HT1080 (cell line): ENCODE measurements around the gene CEP162. TPM values are rescaled to one million over a fixed set of nuclear protein-coding genes. Genes with fewer than 3 reads are reported as not detected.
"Not testable (repeated sequence)": the region's sequence is repeated elsewhere in the genome, so short reads cannot be mapped to it uniquely, and the experiment has no call there.

Experiments
- DNase-seq: peaks from one replicate; pipeline ENCODE4 v3.0.0-alpha.2; 2015; ENCODE audit warnings: low read depth
- total RNA-seq: library from RNA; depleted of rRNA; stranded (reverse); fragments of >200 nt; shearing (Covaris generic); gene quantifications from 2 replicates; pipeline ENCODE4 v1.2.3, GENCODE V29; 2014

Gene CEP162
- total RNA-seq, 1 experiment from 2014 or later, result 2.4 TPM

DNA sequence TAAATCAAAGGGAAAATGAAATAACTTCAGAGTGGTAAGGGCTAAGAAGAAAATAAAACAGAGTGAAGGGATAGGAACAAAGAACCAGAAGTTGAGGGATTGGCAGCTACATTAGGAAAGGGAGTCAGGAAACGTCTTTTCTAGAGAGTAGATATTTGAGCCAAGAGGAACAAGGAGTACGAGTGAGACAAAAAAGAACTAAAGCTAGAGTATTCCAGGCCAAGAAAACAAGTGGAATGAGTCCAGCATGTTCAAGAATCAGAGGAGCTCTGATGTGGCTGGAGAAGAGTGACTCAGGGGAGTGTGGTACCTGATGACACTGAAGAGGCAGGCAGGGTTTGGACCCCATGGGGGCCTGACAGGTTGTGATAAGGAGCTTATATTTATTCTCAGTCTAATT lies 66.3 kb downstream of the CEP162 start:
- DNase-seq, result no peak

DNA sequence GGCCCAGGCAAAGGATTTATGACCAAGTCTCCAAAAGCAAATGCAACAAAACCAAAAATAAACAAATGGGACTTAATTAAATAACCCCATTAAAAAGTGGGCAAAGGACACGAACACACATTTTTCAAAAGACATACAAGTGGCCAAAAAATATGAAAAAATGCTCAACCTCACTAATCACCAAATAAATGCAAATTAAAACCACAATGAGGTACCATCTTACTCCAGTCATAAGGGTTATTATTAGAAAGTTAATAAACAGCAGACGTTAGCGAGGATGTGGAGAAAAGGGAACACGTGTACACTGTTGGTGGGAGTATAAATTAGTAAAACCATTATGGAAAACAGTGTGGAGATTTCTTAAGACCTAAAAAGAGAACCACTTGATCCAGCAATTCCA lies 71.1 kb downstream of the CEP162 start:
- DNase-seq, result no peak

DNA sequence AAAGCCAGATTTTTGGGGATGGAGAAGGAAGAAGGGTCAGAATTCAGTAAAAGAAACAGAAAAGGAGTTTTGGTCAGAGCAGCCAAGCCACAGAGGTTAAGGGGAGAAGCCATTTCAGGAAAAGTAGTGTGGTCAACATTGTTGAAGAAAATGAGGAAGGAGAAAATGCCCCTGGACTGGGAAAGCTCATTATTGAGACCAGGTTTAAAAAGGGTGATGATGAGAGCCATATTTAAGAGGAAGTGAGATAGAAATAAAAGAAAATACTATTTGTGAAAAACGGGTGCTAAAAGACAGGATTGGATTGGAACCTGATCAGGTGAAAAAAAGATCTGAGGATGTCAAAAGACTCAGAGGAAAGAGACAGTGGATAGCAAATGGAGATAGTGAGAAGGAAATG lies 75.8 kb downstream of the CEP162 start:
- no peak for DNase-seq

DNA sequence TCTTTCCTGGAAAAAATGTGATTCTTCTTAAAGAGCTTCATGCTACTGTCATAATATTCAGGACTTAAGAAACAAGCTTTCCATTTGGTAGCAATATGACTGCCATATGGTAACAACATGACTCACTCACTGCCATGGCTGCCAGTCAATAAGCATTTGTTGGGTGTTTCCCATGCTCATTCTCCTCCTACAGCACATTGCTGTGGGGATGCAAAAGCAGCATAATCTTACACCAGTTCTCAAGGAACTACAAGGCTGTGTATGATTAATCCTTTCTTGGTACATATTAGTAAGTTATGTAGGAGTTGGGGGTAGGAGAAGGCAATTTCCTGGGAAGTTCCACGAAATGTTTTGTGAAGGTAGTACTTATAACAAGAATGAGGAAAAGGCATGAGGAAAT lies 76.7 kb downstream of the CEP162 start:
- DNase-seq, result peak; percentile 84

DNA sequence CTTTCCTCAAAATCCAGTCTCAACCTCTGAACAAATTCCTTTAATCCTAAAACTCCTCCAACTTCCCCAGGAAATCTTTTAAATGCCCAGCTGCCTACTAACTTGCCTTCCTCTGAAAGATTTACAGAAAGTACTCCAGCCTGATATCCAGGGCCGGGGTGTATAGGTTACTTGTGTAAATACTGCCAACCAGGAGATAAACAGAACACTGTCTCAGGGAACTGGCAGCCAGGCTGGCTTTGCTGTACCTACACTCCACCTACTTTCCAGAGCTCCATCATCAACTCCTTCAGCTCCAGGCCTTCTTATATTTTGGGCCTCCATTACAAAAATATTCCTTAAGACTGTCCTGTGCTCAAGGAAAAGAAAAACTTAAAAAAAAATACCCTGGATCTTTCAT lies 85.9 kb downstream of the CEP162 start:
- DNase-seq, result no peak

DNA sequence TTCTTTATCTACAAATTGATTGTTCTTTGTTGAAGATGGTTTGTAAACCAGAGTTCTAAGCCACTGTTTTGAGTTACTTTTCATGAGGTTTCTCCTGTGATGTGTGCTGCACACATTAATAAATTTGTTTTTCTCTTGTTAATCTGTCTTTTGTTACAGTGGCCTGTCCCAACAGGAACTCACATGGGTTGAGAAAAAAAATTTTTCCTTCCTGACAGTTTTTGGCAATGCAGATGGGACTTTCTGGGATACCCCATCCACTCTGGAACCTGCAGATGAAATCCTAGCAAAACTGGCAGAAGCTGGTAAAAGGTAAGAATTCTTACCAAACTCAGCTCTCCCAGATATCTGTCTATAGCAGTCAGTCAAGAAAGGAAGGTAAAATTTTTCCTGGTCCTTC lies 88.1 kb downstream of the CEP162 start:
- DNase-seq, result no peak

DNA sequence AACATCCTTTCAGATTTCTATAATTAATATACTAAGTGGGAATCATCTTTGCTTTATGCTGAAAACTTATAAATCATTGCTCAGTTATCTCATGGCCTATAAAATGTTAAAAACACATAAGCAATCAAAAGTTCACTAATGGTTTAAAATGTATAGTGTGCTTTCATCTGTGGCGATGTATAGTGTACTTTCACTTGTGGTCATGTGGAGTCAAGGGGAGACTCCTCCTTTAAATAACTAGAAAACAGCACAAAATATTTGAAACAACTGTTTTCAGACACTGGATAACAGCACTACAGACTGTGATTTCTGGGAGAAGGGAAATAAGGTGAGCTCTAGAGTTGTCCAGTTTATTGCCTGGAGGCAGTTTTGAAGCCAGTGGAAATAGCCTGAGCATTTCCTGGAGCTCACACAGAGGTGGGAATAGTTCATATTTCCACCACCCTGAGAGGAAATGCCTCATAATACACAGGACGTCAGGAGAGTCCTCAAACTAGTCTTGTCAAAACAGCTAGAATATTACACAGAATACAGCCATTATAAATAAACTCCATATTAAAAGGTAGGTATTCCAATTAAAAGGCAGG lies 89.4 kb downstream of the CEP162 start:
- peak; percentile 54 for DNase-seq

DNA sequence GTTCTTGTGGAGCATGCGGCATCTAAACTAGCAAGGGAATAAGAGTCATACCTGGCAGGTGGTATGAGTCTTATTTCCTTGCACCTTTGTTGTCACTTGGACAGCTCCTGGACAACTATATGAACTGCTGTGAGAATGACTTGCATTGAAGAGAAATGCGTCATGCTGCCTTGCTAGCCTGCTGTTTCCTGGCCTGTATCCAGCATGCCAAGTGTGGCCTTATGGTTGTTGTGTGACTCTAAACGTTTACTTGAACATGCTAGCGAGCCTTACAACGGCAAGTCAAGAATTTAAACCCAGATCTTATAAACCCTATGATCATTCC lies 90.4 kb downstream of the CEP162 start:
- DNase-seq, result no peak

DNA sequence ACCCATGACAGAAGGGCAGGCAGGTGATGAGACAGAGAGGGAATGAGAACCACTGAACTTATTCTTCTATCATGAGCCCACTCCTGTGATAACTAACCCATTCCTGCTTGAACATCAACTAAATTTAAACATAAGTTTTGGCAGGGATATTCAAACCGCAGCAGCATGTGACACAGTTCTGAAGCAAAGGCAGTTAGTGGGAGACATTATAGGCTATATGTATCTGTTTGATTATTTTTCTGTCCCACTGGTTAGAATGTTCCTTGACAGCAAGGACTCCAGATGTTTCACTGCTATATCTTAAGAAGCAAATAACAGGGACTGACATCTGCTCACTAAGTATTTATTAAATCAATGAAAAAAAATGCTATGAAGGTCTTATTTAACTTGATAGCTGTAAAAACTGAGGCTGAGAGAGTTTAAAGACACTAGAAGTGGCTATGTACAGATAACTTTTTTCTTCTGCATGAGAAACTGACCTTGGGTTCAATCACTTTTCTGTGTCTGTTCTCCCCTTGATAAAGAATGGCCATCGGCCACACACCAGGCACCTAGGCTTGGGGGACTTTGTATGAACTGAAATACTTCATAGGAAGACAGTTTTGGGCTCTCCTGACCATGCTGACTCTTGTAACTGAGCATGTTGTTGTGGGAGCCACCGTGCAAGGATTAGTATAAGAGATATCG lies 90.9 kb downstream of the CEP162 start:
- DNase-seq, result no peak

DNA sequence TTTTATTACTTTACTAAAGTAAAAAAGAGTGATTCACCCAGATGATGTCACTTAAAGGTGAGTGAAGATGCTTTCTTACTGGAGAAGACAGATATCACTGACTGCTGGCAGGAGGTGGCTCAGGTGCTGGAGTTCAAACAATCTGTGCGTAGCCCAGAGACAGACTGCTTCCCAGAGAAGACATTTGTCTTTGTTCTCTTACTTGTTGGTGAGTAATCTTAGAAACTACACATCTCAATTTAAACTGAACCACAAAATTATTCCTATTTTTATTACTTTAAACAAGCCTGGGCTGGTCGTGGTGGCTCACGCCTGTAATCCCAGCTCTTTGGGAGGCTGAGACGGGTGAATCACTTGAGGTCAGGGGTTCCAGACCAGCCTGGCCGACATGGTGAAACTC lies 92.2 kb downstream of the CEP162 start:
- peak; percentile 30 for DNase-seq

DNA sequence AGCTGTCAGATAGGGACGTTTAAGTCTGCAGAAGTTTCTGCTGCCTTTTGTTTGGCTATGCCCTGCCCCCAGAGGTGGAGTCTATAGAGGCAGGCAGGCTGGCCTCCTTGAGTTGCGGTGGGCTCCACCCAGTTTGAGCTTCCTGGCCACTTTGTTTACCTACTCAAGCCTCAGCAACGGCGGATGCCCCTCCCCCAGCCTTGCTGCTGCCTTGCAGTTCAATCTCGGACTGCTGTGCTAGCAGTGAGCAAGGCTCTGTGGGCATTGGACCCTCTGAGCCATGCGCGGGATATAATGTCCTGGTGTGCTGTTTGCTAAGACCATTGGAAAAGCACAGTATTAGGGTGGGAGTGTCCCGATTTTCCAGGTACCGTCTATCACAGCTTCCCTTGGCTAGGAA lies 94.1 kb downstream of the CEP162 start:
- not testable (repeated sequence) for DNase-seq

DNA sequence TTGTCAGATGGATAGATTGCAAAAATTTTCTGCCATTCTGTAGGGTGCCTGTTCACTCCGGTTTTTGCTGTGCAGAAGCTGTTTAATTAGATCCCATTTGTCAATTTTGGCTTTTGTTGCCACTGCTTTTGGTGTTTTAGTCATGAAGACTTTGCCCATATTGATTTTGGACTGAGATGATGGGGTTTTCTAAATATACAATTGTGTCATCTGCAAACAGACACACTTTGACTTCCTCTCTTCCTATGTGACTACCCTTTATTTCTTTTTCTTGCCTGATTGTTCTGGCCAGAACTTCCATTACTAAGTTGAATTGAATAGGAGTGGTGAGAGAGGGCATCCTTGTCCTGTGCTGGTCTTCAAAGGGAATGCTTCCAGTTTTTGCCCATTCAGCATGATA lies 97.9 kb downstream of the CEP162 start:
- not testable (repeated sequence) for DNase-seq

DNA sequence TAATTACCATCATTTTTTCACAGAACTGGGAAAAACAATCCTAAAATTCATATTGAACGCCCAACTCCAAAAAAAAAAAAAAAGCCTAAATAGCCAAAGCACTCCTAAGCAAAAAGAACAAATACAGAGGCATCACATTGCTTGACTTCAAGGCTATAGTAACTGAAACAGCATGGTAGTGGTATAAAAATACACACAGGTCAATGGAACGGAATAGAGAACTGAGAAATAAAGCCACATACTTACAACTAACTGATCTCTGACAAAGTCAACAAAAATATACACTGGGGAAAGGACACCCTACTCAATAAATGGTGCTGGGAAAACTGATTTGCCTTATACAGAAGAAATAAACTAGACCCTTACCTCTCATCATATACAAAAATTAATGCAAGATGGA lies 104.3 kb downstream of the CEP162 start:
- no peak for DNase-seq

DNA sequence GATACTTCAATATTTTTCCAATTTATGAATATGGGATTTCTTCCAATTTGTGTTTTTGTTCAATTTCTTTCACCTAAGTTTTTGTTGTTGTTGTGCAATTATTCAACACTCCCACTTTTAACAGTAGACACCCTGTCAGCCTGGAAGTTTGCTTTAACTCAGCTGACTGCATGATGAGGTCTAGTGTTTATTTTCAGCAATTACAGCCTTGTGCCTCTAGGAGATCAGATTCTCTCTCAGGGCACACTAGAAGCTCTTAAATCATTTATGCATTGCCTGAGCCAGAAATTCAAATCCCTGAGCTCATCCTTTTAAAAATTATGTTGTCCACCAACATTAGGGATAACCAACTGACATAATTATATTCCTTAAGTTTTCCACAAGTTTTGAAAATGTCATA lies 108.2 kb downstream of the CEP162 start:
- no peak for DNase-seq

DNA sequence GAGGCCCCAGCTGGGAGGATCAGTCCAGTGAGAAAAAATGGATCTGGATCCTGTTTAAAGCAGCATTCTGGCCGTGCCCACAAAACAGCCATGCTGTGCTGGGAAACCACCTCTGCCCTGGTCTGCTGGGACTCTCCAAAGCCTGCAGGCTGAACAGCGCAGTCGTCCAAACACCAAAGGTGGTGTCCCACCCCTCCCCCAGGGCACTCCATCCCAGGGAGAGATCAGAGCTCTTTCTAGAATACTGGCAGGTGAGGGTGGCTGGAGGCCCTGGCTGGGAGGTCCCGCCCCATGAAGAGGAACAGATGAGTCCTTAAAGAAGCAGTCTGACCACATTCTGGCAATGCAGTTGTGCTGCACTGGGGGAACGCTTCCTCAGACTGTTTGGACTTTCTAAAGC lies 109.3 kb downstream of the CEP162 start:
- no peak for DNase-seq

DNA sequence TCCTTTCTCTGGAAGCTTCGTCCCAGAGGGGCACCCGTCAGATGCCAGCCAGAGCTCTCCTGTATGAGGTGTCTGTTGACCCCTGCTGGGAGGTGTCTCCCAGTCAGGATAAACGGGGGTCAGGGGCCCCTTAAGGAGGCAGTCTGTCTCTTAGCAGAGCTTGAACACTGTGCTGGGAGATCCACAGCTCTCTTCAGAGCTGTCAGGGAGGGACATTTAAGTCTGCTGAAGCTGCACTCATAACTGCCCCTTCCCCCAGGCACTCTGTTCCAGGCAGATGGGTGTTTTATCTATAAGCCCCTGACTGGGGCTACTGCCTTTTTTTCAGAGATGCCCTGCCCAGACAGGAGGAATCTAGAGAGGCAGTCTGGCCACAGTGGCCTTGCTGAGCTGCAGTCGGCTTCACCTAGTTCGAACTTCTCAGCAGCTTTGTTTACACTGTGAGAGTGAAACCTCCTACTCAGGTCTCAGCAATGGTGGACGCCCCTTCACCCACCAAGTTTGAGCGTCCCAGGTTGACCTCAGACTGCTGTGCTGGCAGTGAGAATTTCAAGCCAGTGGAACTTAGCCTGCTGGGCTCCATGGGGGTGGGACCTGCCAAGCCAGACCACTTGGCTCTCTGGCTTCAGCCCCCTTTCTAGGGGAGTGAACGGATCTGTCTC lies 112.4 kb downstream of the CEP162 start:
- DNase-seq, result not testable (repeated sequence)

DNA sequence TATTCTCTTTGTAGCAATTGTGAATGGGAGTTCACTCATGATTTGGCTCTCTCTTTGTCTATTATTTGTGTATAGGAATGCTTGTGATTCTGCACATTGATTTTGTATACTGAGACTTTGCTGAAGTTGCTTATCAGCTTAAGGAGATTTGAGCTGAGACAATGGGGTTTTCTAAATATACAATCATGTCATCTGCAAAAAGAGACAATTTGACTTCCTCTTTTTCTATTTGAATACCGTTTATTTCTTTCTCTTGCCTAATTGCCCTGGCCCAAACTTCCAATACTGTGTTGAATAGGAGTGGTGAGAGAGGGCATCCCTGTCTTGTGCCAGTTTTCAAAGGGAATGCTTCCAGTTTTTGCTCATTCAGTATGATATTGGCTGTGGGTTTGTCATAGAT lies 116.1 kb downstream of the CEP162 start:
- not testable (repeated sequence) for DNase-seq

DNA sequence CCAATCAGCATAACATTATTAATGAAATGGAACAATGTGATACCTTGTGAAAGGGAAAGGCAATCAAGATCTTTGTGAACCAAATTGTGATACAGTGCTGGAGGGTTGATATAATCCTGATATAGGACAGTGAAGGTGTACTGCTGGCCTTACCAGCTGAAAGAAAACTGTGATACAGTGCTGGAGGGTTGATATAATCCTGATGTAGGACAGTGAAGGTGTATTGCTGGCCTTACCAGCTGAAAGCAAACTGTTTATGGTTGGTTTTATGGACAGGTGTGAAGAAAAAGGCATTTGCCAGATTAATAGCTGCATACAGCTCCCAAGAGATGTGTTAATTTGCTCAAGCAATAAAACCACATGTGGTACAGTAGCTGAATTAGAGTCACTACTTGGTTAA lies 119.9 kb downstream of the CEP162 start:
- DNase-seq, result no peak

DNA sequence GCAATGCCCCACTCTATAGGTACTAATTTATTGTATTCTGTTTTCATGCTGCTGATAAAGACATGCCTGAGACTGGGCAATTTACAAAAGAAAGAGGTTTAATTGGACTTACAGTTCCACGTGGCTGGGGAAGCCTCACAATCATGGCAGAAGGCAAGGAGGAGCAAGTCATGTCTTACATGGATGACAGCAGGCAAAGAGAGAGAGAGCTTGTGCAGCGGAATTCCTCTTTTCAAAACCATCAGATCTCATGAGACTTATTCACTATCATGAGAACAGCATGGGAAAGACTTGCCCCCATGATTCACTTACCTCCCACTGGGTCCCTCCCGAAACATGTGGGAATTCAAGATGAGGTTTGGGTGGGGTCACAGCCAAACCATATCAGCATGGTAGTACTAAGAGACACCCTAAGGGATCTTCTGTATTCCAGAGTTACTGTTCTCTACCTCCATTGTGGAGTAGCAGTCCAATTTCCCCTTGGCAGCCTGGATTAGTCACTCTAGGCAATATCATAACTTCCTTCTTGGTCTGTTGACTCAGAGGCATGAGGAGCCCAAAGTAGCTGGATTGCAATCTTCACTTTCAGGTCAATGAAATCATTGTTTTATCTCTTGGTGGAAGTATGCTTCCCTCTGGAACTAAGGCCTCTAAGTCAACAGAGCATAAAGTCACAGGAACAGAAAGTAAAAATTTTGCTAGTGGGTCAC lies 122.1 kb downstream of the CEP162 start:
- peak; percentile 90 for DNase-seq

DNA sequence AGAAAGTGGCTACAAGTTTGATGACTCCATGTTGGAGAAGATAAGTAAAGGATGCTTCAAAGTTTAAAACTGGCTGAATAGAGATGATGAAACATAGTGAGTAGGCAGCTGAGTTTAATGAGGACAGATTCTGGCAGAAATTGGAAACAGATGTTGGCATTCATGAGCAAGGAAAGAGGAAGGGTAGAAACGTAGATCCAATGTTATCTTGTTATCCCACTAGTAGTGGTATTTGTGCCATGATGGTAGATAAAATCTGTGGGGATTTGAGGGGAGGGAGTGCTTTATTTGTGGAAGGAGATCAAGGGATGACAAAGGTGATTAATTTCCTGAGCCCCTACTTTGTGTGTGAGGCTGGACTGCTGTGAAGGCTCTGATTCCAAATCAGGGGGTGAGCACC lies 124.4 kb downstream of the CEP162 start:
- no peak for DNase-seq

DNA sequence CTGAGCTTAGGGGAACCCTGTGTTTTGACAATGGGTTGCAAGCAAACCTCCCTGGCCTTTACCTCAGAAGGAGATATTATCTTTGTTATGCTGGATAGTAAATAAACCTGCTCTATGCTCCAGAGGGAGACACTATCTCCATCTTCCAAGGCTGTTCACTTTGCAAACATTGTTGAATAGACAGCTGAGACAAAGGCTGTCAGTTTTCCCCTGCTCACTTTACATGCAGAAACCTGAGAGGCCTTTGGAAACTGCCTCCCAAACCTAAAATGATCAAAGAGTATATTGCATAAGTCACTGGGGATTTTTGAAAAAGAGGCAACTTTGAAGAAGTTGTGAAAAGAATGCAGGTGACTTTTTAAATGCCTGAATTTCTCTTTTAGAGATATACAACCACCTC lies 132.3 kb downstream of the CEP162 start:
- no peak for DNase-seq
